KOPT-K1 (cell line): ENCODE measurements around the gene VPS54.
A peak's percentile ranks its signal among the peaks of the same experiment; 100 is the strongest.
"Not testable (repeated sequence)": the region's sequence is repeated elsewhere in the genome, so short reads cannot be mapped to it uniquely, and the experiment has no call there.

Source experiments
- H3K27ac ChIP-seq: fragments of 200-600 bp; sonication (generic); 2 replicates; pipeline ENCODE4 v1.5.1; 2016; ENCODE audit warnings: antibody characterized with exemption, mild to moderate bottlenecking, low read depth, low read length; ENCODE audit not compliant: poor library complexity, severe bottlenecking
- H3K36me3 ChIP-seq: fragments of 200-600 bp; sonication (generic); 2 replicates; pipeline ENCODE4 v1.5.1; 2017; ENCODE audit warnings: antibody characterized with exemption, mild to moderate bottlenecking, low read length, moderate library complexity; ENCODE audit not compliant: insufficient read depth
- H3K9me3 ChIP-seq: fragments of 200-600 bp; sonication (generic); 2 replicates; pipeline ENCODE4 v1.5.1; 2017; ENCODE audit warnings: antibody characterized with exemption, low read length, mild to moderate bottlenecking; ENCODE audit not compliant: insufficient read depth, poor library complexity, severe bottlenecking

Gene VPS54

GRCh38 chr2:63950414-63950813 lies 68.8 kb downstream of the VPS54 start:
- Histone ChIP-seq H3K9me3 (peaks cover 32% of the 10 kb centered on the region), H3K27ac (no peak overlapping the region), H3K36me3 (peaks cover 48% of the 10 kb centered on the region)

GRCh38 chr2:63942788-63943187 lies 76.4 kb downstream of the VPS54 start:
- Histone ChIP-seq H3K36me3 (peaks cover 57% of the 10 kb centered on the region), H3K9me3 (peaks cover 17% of the 10 kb centered on the region), H3K27ac (no peak overlapping the region)

- peaks cover 18% of the 10 kb centered on the region for H3K36me3 ChIP-seq
- not testable (repeated sequence) for H3K27ac ChIP-seq, H3K9me3 ChIP-seq
These were observed 87.1 kb downstream of the VPS54 start for GRCh38 chr2:63932104-63932503.

- Histone ChIP-seq H3K27ac (no peak overlapping the region), H3K36me3 (peaks cover 21% of the 10 kb centered on the region), H3K9me3 (peaks cover 1% of the 10 kb centered on the region)
These were observed 92.4 kb downstream of the VPS54 start for GRCh38 chr2:63926815-63927214.

- H3K36me3 ChIP-seq = peaks cover 84% of the 10 kb centered on the region
- no peaks in the 10 kb centered on the region for H3K9me3 ChIP-seq
- no peak overlapping the region for H3K27ac ChIP-seq
These were observed 104.9 kb downstream of the VPS54 start for GRCh38 chr2:63914311-63914710.

GRCh38 chr2:63903003-63903402 lies 116.2 kb downstream of the VPS54 start:
- no peak overlapping the region for H3K27ac ChIP-seq
- H3K36me3 ChIP-seq = peaks cover 92% of the 10 kb centered on the region
- H3K9me3 ChIP-seq = peaks cover 31% of the 10 kb centered on the region

- Histone ChIP-seq H3K27ac (no peak overlapping the region), H3K9me3 (peaks cover 31% of the 10 kb centered on the region), H3K36me3 (peaks cover 92% of the 10 kb centered on the region)
These were observed 117.1 kb downstream of the VPS54 start for GRCh38 chr2:63902149-63902548.

GRCh38 chr2:63899639-63900038 lies 119.6 kb downstream of the VPS54 start:
- Histone ChIP-seq H3K36me3 (peaks cover 94% of the 10 kb centered on the region), H3K27ac (no peak overlapping the region), H3K9me3 (peaks cover 22% of the 10 kb centered on the region)

- Histone ChIP-seq H3K9me3 (peaks cover 22% of the 10 kb centered on the region), H3K27ac (no peak overlapping the region), H3K36me3 (peaks cover 99% of the 10 kb centered on the region)
These were observed 120.4 kb downstream of the VPS54 start for GRCh38 chr2:63898839-63899238.

- no peaks in the 10 kb centered on the region for H3K9me3 ChIP-seq
- peaks cover 99% of the 10 kb centered on the region for H3K36me3 ChIP-seq
- H3K27ac ChIP-seq = no peak overlapping the region
These were observed 125.1 kb downstream of the VPS54 start for GRCh38 chr2:63894167-63894566.

- H3K27ac ChIP-seq = no peak overlapping the region
- H3K36me3 ChIP-seq = peaks cover 99% of the 10 kb centered on the region
- no peaks in the 10 kb centered on the region for H3K9me3 ChIP-seq
These were observed 126.1 kb downstream of the VPS54 start for GRCh38 chr2:63893163-63893562.

GRCh38 chr2:63891488-63892030 lies 127.7 kb downstream of the VPS54 start:
- Histone ChIP-seq H3K36me3 (peaks cover 99% of the 10 kb centered on the region), H3K27ac (no peak overlapping the region), H3K9me3 (no peaks in the 10 kb centered on the region)

GRCh38 chr2:63890678-63891077 lies 128.6 kb downstream of the VPS54 start:
- Histone ChIP-seq H3K9me3 (no peaks in the 10 kb centered on the region), H3K36me3 (peaks cover 99% of the 10 kb centered on the region), H3K27ac (no peak overlapping the region)

- Histone ChIP-seq H3K27ac (peak overlapping the region; percentile 8), H3K9me3 (no peaks in the 10 kb centered on the region)
These were observed 130.5 kb downstream of the VPS54 start for GRCh38 chr2:63888490-63889402.

GRCh38 chr2:63888053-63888452 lies 131.2 kb downstream of the VPS54 start:
- Histone ChIP-seq H3K27ac (no peak overlapping the region), H3K9me3 (no peaks in the 10 kb centered on the region), H3K36me3 (peaks cover 100% of the 10 kb centered on the region)

More at GRCh38 chr2:63888490-63889402, 130.5 kb downstream of the VPS54 start:
- peaks cover 100% of the 10 kb centered on the region for H3K36me3 ChIP-seq

GRCh38 chr2:63886445-63886844 lies 132.8 kb downstream of the VPS54 start:
- Histone ChIP-seq H3K27ac (no peak overlapping the region), H3K36me3 (peaks cover 100% of the 10 kb centered on the region), H3K9me3 (no peaks in the 10 kb centered on the region)
